Measurements from ENCODE around the gene TRAK1. TPM values are rescaled to one million over a fixed set of nuclear protein-coding genes. Genes with fewer than 3 reads are reported as not detected.

Gene TRAK1
- total and polyA plus RNA-seq, 2 experiments from 2014 or later, result 28.6 to 74.5 TPM

DNA sequence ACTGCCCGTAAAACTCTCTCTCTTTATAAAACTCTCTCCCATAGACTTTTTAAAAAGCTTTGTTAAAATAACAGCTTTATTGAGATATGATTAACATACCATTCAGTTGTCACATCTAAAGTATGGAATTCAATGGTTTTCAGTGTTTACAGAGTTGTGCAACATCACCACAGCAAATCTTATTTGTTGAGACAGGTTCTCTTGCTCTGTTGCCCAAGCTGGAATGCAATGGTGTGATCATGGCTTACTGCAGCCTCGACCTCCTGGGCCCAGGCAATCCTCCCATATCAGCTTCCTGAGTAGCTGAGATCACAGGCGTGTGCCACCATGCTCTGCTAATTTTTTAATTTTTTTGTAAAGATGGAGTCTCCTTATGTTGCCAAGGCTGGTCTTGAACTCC, 35.9 kb upstream of the TRAK1 start:
- H3K9me3 ChIP-seq (ENCODE audit: low read depth), result no peaks in the 10 kb centered on the region
- peak in 1 of 2 donors; percentile 77 for DNase-seq (ENCODE audit: low read depth in 1 of 2, low spot score in 1 of 2)
- H3K27ac ChIP-seq, result no peak overlapping the region
- TF ChIP-seq, protein P1, sequence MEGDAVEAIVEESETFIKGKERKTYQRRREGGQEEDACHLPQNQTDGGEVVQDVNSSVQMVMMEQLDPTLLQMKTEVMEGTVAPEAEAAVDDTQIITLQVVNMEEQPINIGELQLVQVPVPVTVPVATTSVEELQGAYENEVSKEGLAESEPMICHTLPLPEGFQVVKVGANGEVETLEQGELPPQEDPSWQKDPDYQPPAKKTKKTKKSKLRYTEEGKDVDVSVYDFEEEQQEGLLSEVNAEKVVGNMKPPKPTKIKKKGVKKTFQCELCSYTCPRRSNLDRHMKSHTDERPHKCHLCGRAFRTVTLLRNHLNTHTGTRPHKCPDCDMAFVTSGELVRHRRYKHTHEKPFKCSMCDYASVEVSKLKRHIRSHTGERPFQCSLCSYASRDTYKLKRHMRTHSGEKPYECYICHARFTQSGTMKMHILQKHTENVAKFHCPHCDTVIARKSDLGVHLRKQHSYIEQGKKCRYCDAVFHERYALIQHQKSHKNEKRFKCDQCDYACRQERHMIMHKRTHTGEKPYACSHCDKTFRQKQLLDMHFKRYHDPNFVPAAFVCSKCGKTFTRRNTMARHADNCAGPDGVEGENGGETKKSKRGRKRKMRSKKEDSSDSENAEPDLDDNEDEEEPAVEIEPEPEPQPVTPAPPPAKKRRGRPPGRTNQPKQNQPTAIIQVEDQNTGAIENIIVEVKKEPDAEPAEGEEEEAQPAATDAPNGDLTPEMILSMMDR (IDR thresholded peaks at IDR 0.05; ENCODE audit: low read depth, low read length), result no peak
- H3K4me1 ChIP-seq (ENCODE audit: low read depth), result peaks cover 6% of the 10 kb centered on the region
- H3K36me3 ChIP-seq, result no peaks in the 10 kb centered on the region
- no peak overlapping the region for H3K4me3 ChIP-seq
- no peaks in the 10 kb centered on the region for H3K27me3 ChIP-seq

DNA sequence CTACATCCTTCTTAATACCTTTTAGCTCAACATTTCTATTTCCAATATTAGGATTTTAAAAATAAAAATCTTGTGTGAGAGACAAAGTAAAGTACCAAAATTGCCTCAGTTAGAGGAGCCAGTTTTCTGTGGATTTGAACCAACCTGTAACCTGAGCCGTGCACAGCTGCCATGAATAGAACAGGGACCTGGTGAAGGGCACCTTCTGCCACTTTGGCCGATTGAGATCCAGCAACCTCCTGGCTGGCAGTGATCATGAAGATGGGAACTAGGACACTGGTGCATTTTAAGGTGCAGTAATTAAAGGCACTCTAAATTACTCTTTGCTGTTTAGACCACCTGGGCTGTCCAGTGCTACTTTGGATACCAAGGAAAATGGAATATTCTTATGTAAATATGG, 34.3 kb upstream of the TRAK1 start:
- H3K27me3 ChIP-seq, result no peaks in the 10 kb centered on the region
- no peaks in the 10 kb centered on the region for H3K9me3 ChIP-seq (ENCODE audit: low read depth)
- peaks cover 11% of the 10 kb centered on the region for H3K4me1 ChIP-seq (ENCODE audit: low read depth)
- H3K36me3 ChIP-seq, result no peaks in the 10 kb centered on the region
- TF ChIP-seq, protein P1 (IDR thresholded peaks at IDR 0.05; ENCODE audit: low read depth, low read length), result no peak
- no peak overlapping the region for H3K27ac ChIP-seq
- no peak overlapping the region for H3K4me3 ChIP-seq
- no peak for DNase-seq (ENCODE audit: low read depth in 1 of 2, low spot score in 1 of 2)

DNA sequence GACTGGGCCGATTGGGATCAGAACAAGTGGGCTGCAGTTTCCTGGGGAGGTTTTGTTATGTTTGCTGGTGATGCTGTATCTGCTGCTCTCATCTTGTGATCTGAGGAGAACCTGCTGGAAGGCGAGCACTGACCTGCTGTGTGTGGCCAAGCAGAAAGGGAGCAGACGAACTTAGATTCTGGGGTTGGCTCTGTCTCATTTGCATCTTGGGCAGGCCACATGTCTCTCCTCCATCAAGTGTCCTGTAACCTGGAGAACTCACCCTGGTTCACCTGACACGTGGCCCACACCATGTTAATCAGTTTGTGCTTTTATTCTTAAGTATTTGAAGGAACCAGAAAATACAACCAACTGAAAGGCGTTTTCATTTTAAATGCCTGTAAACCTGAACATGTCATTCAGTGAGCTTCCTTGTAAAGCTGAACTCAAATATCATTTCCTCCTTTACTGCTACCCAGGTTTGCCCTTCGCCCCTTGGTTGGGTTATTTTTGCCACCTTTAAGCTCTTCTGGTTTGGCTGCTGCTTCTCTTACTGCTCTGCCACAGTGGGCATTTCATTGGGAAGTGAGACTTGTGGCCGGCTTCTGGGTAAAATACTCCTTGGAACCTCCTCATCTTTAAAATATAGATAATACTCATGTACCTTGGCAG, 33.5 kb upstream of the TRAK1 start:
- H3K27me3 ChIP-seq, result no peaks in the 10 kb centered on the region
- DNase-seq (ENCODE audit: low read depth in 1 of 2, low spot score in 1 of 2), result no peak
- no peak overlapping the region for H3K4me3 ChIP-seq
- peaks cover 16% of the 10 kb centered on the region for H3K4me1 ChIP-seq (ENCODE audit: low read depth)
- H3K27ac ChIP-seq, result no peak overlapping the region
- no peaks in the 10 kb centered on the region for H3K9me3 ChIP-seq (ENCODE audit: low read depth)
- TF ChIP-seq, protein P1 (IDR thresholded peaks at IDR 0.05; ENCODE audit: low read depth, low read length), result no peak
- H3K36me3 ChIP-seq, result no peaks in the 10 kb centered on the region

DNA sequence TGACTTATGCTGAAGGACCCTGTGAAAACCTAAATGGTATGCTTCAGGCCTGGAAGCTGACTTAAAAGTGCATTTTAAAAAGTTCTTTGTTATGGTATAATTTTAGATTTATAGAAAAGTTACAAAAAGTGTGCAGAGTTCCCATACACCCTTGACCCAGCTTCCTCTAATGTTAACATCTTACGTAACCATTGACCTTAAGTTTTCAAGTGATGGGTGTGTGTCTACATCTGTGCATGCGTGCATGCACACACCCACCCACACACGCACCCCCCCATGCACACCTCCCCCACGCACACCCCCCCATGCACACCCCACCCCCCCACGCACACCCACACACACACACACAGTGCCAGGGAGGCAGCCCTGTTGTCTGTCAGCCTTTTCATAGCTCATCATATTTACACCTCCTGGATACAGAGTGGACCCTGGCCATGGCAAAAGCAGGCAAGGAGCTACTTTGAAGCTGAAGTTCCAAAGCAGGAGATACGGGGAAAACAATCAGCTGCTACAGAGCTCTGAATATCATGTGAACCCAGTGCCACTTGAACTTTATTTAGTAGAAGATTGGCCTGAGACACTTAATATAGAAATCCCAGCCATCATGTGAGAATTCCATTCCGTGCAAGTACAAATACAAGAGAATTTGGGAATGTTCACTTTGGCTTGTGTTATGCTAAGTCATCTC, 30.0 kb upstream of the TRAK1 start:
- TF ChIP-seq, protein P1 (IDR thresholded peaks at IDR 0.05; ENCODE audit: low read depth, low read length), result no peak
- H3K4me3 ChIP-seq, result no peak overlapping the region
- peaks cover 11% of the 10 kb centered on the region for H3K4me1 ChIP-seq (ENCODE audit: low read depth)
- H3K36me3 ChIP-seq, result no peaks in the 10 kb centered on the region
- no peak for DNase-seq (ENCODE audit: low read depth in 1 of 2, low spot score in 1 of 2)
- H3K27ac ChIP-seq, result peak overlapping the region; percentile 51
- no peaks in the 10 kb centered on the region for H3K27me3 ChIP-seq
- no peaks in the 10 kb centered on the region for H3K9me3 ChIP-seq (ENCODE audit: low read depth)

DNA sequence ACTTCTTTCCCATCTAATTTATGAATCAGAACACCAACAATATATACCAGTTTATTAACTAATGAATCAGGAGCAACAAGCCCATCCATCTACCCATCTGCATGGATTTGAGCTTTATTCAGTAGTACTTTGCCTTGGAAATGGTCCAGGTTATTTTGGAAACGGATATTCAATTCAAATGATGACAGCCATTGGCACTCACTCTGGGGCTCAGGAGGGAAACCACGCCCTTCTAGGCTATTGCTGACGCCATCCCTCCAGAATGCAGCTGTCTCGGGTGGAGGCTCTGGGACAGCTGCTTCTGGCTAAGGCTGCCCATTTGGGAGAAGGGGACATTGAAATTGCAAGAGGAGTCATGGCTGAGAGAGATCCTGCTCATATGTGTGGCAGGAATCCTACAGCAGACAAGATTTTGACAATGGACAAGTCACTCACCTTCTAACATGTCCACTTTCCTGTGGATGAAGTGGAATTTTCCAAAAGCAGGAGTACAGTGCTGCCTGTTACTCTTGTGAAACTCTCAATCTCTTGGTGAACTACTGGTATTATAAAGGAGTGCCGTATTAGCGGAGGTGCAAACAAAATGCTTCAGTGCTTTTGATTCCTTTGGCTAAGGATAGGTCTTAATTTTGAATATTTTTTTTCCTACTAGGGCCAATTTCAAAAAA, 29.3 kb upstream of the TRAK1 start:
- Histone ChIP-seq H3K4me3 (no peak overlapping the region), H3K9me3 (ENCODE audit: low read depth) (no peaks in the 10 kb centered on the region), H3K4me1 (ENCODE audit: low read depth) (peaks cover 18% of the 10 kb centered on the region), H3K27me3 (no peaks in the 10 kb centered on the region), H3K36me3 (no peaks in the 10 kb centered on the region), H3K27ac (peak overlapping the region; percentile 51)
- TF ChIP-seq, protein P1 (IDR thresholded peaks at IDR 0.05; ENCODE audit: low read depth, low read length), result no peak
- peak; percentile 24 to 92 for DNase-seq (ENCODE audit: low read depth in 1 of 2, low spot score in 1 of 2)
